HG03575 (cell line): ENCODE data around the gene CD53.
"Not testable (repeated sequence)": the region's sequence is repeated elsewhere in the genome, so short reads cannot be mapped to it uniquely, and the experiment has no call there.

Experiments
- ATAC-seq: cut with Tn5 transposase; IDR thresholded peaks from one replicate; pipeline ENCODE4 v1.9.1; 2021; ENCODE audit not compliant: unreplicated experiment, insufficient number of reproducible peaks, low FRiP score; ENCODE audit errors: extremely low read depth

The CD53 gene

DNA sequence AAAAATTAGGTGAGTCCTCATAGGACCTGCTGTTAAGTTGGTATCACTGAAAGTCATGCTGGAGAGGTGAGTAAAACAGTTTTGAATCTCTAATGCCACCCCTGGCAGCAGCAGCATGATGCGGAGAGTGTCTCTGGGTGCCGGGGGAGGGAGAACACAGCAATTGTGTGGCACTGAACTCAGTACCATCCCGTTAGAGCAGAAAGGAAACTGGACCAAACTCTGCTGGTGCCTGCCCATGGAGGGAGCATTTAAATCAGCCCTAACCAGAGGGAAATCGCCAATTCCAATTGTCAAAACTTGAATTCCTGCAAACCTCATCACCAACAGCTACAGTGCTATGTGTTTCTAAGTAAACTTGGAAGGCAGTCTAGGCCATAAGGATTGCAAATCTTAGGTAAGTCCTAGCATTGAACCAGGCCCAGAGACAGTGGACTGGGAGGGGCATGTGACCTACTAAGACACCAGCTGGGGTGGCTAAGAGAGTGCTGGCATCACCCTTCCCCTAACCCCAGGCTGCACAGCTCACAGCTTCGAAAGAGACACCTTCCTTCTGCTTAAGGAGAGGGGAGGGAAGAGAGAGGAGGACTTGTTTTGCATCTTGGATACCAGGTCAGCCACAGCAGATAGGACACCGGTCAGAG is 30.0 kb downstream of the CD53 start:
- ATAC-seq = no peak

DNA sequence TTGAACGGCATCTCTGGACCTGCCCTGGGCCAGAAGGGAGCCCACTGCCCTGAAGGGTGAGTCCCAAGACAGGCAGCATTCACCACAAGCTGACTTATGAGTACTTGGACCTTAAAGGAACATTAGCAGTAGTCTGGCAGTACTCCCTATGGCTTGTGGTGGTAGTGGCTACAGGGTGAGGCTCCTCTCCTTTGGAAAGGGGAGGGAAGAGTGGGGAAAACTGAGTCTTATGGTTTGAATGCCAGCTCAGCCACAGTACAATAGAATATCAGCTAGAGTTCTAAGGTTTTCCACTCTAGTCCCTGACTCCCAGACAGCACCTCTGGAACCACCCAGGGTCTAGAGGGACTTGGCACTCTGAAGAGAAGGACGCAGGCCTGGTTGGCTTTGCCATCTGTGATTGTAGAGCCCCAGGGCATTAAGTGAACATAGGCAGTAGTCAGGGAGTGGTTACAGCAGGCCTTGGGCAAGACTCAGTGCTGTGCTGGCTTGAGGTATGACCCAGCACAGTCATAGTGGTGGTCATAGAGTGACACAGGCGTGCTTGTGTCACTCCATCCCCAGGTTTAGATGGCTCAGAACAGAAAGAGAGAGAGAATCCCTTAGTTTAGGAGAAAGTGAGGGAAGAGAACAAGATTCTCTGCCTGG is 31.0 kb downstream of the CD53 start:
- no peak for ATAC-seq

DNA sequence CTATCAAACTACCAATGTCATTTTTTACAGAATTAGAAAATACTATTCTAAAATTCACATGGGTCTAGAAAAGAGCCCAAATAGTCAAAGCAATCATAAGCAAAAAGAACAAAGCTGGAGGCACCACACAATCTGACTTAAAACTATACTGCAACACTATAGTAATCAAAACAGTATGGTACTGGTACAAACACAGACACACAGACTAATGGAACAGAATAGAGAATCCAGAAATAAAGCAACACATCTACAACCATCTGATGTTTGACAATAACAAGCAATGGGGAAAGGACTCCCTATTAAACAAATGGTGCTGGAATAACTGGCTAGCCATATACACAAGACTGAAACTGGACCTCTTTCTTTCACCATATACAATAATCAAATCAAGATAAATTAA is 39.8 kb downstream of the CD53 start:
- no peak for ATAC-seq

DNA sequence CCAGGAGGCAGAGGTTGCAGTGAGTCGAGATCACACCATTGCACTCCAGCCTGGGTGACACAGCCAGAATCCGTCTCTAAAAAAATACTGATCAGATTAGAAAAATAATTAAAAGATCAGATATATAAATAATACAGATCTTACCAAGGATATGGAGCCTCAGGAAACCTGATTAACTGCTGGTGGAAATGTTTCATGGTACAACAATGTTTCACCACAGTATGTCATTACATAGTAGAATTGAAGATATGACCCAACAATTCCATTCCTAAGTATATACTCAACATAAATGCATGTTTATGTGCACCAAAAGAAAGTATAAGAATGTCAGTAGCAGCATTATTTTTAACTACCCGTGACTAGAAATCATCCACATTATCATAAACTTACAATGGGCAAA is 41.7 kb downstream of the CD53 start:
- no peak for ATAC-seq

DNA sequence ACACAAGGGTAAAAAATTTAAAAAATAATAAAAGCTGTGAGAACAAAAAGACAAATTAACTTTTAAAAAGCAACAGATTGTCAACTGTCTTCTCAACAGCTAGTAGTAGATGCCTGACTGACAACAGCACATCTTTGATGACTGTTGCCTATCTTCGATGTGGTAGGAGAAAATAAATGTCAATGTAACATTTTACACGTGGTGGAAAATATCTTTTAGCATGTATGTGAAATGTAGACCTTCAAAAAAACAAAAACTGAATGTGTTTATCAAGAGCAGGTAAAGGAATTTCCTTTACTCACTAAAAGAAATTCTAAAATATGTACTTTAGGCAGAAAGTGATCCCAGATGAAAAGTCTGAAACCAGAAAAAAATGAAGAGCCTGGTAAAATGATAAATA is 42.9 kb downstream of the CD53 start:
- no peak for ATAC-seq

DNA sequence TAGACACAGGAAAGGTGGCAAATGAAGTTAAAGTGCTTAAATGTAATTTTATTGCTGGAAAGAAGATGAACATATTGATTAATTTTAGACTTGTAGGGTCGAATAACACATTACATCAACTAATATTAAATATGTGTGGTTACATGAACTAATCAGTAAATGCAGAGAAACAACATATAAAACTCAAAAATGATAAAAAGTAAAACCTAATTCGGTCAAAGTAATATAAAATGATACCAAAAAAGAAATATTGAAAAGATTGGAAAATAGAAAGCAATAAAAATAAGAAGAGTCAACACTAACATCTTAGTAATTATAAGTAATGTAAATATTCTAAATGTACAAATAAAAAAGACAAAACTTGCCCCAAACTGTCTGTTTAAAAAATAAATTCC is 43.3 kb downstream of the CD53 start:
- ATAC-seq = no peak

DNA sequence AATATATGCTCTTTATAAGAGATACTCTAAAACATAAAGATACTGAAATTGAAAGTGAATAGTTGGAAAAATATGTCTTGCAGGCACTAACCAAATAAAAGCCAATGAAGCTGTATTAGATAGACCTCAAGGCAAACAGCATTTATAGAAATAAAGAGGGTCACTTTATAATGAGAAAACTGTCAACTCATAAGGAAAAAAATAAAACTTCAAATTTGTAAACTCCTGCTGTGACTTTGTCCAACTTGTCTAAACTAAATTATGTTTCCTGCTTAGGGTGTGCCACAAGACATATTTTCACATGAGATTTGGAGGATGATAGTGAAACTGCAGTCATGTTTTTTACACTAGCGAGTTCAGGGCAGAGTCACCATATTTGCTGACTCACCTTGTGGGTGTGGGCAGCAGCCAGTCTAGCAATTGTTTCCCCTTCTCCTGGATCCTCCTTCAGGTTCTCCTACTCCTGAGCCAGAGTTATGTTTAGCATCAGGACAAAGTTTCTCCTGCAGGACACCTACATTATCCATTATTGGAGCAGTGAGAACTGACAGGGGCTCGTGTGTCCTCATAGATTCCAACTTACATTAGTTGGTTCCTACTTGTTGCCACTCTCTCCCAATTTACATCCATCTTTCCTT is 43.8 kb downstream of the CD53 start:
- ATAC-seq = no peak

DNA sequence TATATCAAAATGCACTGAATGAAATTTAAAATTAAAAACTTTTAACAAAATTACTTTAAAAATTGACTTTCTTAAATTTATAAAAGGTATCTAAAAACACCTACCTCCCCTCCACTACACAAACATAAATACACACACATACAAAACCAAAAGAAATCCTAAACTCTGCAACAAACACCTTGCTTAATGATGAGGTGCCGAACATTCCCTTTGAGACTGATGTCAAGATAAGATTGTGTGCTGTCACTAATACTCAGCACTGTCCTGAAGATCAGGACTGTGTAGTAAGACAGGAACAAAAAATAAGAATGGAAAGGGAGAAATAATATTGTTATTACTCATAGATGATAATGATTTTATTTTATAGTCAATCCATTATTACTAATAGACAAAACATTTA is 45.1 kb downstream of the CD53 start:
- no peak for ATAC-seq

DNA sequence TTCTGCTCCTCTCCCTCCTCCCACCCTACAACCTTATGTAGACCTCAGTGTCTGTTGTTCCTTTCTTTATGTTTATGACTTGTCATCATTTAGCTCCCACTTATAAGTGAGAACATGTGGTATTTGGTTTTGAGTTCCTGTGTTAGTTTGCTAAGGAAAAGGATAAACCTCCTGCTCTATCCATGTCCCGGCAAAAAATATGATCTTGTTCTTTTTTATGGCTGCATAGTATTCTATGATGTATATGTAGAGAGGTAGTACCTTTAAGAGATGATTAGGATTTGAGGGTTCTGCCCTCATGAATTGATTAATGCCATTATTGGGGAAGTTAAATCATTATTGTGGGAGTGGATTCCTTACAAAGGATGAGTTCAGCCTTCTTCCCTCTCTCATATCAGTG is 49.0 kb downstream of the CD53 start:
- no peak for ATAC-seq

DNA sequence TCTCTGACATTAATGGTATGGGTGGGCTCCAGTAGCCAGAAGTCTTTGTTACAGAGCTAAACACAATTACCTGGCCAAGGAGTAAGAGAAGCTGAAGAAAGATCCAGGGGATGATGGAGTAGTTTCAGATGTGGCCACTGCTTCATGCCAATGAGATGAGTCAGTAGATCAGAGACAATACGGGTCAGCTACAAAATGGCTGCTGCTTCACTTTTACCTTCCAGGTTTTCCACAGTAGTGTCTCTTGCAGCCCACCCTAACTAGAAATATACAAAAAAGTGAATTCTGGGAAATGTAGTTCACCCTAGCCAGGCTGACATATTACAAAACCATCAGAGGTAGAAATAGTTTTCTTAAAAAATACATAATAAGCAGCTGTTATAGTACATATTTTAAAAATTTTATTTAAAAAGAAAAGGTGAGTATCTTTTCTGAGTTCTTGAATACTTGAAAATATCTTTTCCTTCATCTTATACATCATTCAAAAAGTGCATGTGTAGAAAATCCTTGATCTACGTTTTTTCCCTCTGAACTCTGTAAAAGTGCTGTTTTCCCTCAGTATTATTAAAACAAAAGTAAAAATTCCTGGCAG is 54.6 kb downstream of the CD53 start:
- no peak for ATAC-seq

DNA sequence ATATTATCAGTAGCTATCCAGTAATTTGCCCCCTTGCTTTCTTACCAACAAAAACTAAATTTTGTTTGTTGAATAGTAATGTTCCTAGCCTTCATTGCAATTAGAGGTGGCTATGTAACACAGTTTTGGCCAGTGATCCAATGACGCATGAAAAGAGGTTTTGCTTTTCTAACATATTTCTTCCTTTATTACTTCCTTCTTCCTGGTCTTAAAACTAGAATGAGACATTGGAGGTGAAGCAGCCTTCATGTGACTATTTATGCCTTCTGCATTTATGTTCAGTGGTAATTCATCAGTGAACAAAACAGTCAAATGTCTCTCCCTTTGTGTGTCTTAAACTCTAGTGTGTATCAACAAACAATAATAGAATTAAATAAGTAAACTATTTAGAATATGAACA is 55.2 kb downstream of the CD53 start:
- no peak for ATAC-seq

DNA sequence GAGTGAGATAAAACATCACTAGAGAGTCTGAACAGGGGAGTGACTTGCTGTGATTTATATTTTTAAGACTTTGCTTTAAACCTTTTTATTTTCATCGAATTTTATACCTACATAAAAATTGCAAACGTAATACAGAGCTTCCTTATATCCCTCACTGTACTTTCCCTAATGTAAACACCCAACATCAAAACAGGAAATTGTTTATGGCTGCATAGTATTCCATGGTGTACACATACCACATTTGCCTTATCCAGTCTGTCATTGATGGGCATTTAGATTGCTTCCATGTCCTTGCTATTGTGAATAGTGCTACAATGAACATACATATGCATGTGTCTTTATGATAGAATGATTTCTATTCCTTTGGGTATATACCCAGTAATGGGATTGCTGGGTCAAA is 56.0 kb downstream of the CD53 start:
- ATAC-seq = no peak

DNA sequence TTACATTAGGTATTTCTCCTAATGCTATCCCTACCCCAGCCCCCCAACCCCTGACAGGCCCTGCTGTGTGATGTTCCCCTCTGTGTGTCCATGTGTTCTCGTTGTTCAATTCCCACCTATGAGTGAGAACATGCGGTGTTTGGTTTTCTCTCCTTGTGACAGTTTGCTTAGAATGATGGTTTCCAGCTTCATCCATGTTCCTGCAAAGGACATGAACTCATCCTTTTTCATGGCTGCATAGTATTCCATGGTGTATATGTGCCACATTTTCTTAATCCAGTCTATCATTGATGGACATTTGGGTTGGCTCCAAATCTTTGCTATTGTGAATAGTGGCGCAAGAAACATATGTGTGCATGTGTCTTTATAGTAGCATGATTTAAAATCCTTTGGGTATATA is 58.1 kb downstream of the CD53 start:
- not testable (repeated sequence) for ATAC-seq

DNA sequence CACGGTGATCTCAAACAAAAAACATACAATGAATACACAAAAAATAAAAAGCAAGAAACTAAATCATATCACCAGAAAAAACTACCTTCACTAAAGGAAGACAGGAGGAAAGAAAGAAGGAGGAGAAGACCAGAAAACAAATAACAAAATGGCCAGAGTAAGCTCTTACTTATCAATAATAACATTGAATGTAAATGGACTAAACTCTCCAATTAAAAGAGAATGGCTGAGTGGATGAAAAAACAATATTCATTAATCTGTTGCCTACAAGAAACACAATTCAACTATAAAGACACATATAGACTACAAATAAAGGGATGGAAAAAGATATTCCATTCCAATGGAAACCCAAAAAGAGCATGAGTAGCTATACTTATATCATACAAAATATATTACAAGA is 63.6 kb downstream of the CD53 start:
- no peak for ATAC-seq

DNA sequence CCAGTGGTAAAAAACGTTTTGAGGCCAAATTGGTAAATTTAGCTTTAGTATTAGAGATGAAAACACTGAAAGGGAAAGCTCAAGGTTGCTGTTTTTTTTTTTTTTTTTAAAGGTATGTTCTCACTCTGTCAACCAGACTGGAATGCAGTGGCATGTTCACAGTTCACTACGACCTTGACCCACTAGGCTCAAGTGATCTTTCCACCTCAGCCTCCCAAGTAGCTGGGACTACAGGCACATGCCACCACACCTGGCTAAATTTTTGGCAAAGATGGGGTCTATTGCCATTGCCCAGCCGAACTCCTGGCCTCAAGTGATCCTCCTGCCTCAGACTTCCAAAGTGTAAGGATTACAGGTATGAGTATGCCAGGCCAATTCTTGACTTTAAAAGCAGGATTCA is 71.9 kb downstream of the CD53 start:
- no peak for ATAC-seq

DNA sequence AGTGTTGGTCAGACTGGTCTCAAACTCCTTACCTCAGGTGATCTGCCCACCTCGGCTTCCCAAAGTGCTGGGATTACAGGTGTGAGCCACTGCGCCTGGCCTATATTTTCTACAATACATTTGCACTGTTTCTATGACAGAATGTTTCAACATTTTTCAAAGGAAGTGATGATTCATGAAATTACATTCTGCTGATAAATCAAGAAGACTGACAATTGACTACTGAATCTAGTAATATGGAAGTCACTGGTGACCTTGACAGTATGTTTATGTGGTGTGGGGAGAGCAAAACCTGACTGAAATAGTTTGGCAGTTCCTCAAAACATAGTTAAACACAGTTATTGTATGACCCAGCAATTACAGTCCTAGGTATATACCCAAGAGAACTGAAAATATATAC is 72.7 kb downstream of the CD53 start:
- ATAC-seq = no peak

DNA sequence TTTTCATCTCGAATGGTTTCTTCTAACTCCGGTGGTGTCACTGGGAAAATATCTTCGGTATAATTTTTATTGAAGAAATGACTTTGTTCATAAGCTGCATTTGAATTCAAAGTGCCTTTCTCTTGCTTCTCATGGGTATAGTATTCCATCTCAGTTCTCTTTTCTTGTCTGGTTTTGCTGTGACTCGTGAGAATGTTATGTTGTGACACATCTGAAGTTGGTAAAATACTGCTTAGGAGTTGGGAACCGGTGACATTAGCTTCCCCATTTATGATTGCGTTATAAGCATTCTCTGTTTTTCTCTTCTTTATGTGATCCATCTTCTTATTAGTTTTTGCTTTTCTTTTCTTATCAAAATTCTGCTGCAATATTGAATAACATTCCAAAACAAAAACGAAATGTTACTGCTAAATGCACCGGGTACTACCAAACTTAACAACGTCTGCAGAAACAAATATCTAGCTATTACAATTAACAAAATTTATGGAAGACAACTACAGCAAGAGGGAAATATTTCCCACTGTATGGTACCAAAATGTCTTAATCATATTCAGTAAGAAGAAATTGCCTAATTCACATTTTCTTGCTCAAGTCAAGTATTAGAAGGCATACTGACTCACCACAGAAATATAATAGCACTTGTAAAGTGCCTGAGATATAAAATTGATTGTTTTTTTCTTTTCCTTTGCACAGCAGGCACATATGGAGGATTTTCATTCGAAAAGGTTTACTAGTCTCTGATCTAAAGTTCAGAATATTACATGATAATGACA is 75.3 kb downstream of the CD53 start:
- no peak for ATAC-seq
